Mucosa of descending colon (tissue), 3 donors: ENCODE measurements around the gene EMP2. TPM values are rescaled to one million over a fixed set of nuclear protein-coding genes. Genes with fewer than 3 reads are reported as not detected.
"Not testable (repeated sequence)": the region's sequence is repeated elsewhere in the genome, so short reads cannot be mapped to it uniquely, and the experiment has no call there.

Experiments
- ATAC-seq: fragments of 200-7000 bp; cut with Tn5 transposase; one replicate; pipeline ENCODE4 v1.9.1; 2020; ENCODE audit warnings: mild to moderate bottlenecking, moderate library complexity
- DNase-seq, 3 donors: peaks; one replicate each; pipeline ENCODE4 v3.0.0-alpha.2; 2020
- H3K36me3 ChIP-seq: fragments of 200-600 bp; one replicate; pipeline ENCODE4 v1.8.0; 2021; ENCODE audit warnings: low read depth, mild to moderate bottlenecking
- H3K4me1 ChIP-seq: fragments of 200-600 bp; one replicate; pipeline ENCODE4 v1.8.0; 2021; ENCODE audit warnings: low read depth, mild to moderate bottlenecking
- H3K4me3 ChIP-seq: fragments of 200-600 bp; one replicate; pipeline ENCODE4 v1.8.0; 2021; ENCODE audit warnings: mild to moderate bottlenecking
- H3K9me3 ChIP-seq: fragments of 200-600 bp; one replicate; pipeline ENCODE4 v1.8.0; 2021; ENCODE audit warnings: mild to moderate bottlenecking
- intact Hi-C, 2 donors: fragments of 100-400 bp; cut with DNase I in 1 of 2; cut with micrococcal nuclease in 1 of 2; formaldehyde crosslinking; loops; one replicate each; pipeline versions ENCODE4 v1.11.0 to v1.11.1; 2022; cut with DNase I, micrococcal nuclease
- total RNA-seq, 3 donors: library from RNA; stranded (reverse); fragmentation: NEBNext Ultra II Directional in 2 of 3; extraction: Animal tissue kit (Norgen Biotek cat#: 25700) in 2 of 3; gene quantifications; one replicate each; pipeline versions ENCODE4 v1.2.1 to v1.2.4, GENCODE V29; 2021 to 2023
- TF ChIP-seq, protein P1 (sequence below): fragments of 200-600 bp; IDR thresholded peaks from one replicate; pipeline ENCODE4 v1.8.0; 2022; ENCODE audit warnings: antibody characterized with exemption, mild to moderate bottlenecking
- donor health status: DM: no; HTN: no; CAD: no; lungs with moderate emphysema.
- donor health status: DM: no; HTN: no; CAD: no.
- donor health status: DM: no; HTN: yes; CAD: no.

EMP2 gene
- total RNA-seq, 3 donors from 2014 or later: 73.0 to 92.9 (median 84.3) TPM

- intact Hi-C loops: no loop called here
- Histone ChIP-seq H3K4me3 (no peak overlapping the region), H3K9me3 (no peaks in the 10 kb centered on the region), H3K4me1 (peaks cover 16% of the 10 kb centered on the region), H3K36me3 (no peaks in the 10 kb centered on the region)
- TF ChIP-seq, protein P1, sequence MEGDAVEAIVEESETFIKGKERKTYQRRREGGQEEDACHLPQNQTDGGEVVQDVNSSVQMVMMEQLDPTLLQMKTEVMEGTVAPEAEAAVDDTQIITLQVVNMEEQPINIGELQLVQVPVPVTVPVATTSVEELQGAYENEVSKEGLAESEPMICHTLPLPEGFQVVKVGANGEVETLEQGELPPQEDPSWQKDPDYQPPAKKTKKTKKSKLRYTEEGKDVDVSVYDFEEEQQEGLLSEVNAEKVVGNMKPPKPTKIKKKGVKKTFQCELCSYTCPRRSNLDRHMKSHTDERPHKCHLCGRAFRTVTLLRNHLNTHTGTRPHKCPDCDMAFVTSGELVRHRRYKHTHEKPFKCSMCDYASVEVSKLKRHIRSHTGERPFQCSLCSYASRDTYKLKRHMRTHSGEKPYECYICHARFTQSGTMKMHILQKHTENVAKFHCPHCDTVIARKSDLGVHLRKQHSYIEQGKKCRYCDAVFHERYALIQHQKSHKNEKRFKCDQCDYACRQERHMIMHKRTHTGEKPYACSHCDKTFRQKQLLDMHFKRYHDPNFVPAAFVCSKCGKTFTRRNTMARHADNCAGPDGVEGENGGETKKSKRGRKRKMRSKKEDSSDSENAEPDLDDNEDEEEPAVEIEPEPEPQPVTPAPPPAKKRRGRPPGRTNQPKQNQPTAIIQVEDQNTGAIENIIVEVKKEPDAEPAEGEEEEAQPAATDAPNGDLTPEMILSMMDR: no peak
- ATAC-seq (no peak), DNase-seq (no peak)
Measured at GRCh38 chr16:10622036-10622921, 41.9 kb upstream of the EMP2 start.

DNA sequence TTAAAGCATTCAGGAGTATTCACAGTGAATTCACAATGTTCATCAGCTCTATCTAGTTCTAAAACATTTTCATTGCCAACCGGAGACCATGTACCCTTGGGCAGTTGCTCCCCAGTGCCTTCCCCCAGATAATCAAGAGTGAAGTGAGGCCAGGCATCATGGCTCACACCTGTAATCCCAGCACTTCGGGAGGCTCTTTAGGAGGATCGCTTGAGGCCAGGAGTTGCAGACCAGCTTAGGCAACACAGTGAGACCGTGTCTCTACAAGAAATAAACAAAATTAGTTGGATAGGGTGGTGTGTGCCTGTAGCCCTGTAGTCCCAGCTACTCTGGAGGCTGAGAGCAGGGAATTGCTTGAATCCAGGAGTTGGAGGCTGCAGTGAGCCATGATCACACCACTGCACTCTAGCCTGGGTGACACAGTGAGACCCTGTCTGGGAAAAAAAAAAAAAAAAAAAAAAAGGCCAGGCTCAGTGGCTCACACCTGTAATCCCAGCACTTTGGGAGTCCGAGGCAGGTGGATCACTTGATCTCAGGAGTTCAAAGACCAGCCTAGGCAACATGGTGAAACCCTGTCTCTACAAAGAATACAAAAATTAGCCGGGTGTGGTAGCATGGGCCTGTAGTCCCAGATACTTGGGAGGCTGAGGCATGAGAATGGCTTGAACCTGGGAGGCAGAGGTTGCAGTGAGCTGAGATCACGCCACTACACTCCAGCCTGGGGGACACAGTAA lies 41.0 kb upstream of the EMP2 start:
- intact Hi-C loops: not testable (repeated sequence)

GRCh38 chr16:10620120-10620519 lies 39.7 kb upstream of the EMP2 start:
- DNase-seq (no peak), ATAC-seq (no peak)
- TF ChIP-seq, protein P1: no peak
- no peaks in the 10 kb centered on the region for H3K36me3 ChIP-seq
- no peak overlapping the region for H3K4me3 ChIP-seq
- no peaks in the 10 kb centered on the region for H3K9me3 ChIP-seq
- peaks cover 22% of the 10 kb centered on the region for H3K4me1 ChIP-seq
- intact Hi-C loops: no loop called here

More for the DNA sequence above, 41.0 kb upstream of the EMP2 start:
- DNase-seq, H3K4me3 ChIP-seq, H3K36me3 ChIP-seq, ATAC-seq, H3K9me3 ChIP-seq: not testable (repeated sequence)
- H3K4me1 ChIP-seq: peaks cover 22% of the 10 kb centered on the region

DNA sequence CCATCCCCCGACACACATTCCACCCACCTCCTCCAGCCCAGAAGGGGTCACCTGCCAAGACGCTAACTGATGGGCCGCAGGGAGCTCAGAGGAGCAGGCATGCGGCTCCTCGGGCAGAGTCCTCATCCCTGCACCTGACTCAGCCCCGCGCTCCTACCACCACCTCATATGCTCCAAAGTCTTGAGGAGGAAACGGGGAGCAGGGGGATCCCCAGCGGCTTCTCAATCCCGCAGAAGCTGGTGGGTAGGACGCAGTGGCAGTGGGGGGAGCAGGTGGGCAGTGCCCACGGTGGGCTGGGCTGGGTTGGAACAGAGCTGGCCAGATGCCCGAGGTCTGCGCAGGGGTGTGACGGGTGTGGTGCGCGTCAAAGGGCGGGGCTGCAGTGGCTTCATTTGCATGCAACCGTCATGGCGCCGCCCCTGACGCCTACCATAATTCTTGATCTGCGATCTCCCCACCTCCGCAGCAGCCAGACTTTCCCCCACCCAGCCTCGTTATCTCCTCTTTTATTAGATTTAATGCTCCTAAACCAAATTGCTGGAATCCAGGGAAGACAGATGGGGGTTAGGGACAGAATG lies 39.0 kb upstream of the EMP2 start:
- intact Hi-C loops: no loop called here
- peak; percentile 89 to 92 (median 90) for DNase-seq
- H3K4me1 ChIP-seq: peaks cover 22% of the 10 kb centered on the region
- TF ChIP-seq, protein P1: no peak
- ATAC-seq: peak; percentile 89
- no peaks in the 10 kb centered on the region for H3K36me3 ChIP-seq
- no peaks in the 10 kb centered on the region for H3K9me3 ChIP-seq
- no peak overlapping the region for H3K4me3 ChIP-seq

DNA sequence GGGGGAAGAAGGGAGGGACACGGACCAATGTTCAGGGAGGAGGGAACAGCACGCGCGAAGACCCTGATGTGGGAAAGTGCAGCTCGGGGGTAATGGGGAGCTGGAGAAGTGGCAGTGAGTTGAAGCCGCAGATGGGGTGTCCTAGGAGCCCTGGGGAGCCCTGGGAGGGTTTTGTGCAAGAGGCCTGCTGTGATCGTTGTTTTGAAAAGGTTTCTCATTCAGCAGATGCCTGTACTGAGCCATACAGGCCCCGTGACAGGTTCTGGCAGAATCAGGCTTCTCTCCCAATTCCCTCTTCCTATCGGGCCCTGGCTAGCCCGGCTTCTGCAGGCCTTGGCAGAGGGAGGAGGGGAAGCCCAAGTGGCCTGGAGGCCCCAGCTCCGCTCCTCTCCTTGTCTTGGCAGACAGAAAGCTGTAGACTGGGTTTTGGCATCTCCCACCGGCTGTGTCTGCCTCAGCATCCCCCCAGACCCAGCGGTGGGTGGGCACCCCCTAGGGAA lies 38.4 kb upstream of the EMP2 start:
- no peak for ATAC-seq
- TF ChIP-seq, protein P1: no peak
- intact Hi-C loops: no loop called here
- peaks cover 22% of the 10 kb centered on the region for H3K4me1 ChIP-seq
- H3K4me3 ChIP-seq: no peak overlapping the region
- no peaks in the 10 kb centered on the region for H3K36me3 ChIP-seq
- no peak for DNase-seq
- H3K9me3 ChIP-seq: no peaks in the 10 kb centered on the region
